Measurements from ENCODE around the gene KMT2C. TPM values are rescaled to one million over a fixed set of nuclear protein-coding genes. Genes with fewer than 3 reads are reported as not detected.

The KMT2C gene
- total and polyA plus RNA-seq, 10 donors, result 5.3 to 147 (median 107) TPM

- Histone ChIP-seq H3K27ac (no peak overlapping the region), H3K36me3 (peaks cover 2 to 12% (median 5%) of the 10 kb centered on the region in 6 donors), H3K27me3 (replicated peaks in 1 of 7) (no peaks in the 10 kb centered on the region), H3K4me1 (peaks cover 0 to 89% (median 26%) of the 10 kb centered on the region in 6 donors), H3K4me3 (no peak overlapping the region), H3K9me3 (peaks cover 0 to 7% (median 0%) of the 10 kb centered on the region in 8 donors)
- TF ChIP-seq POLR2AphosphoS5 (IDR thresholded peaks at IDR 0.05) (no peak), POLR2A (IDR thresholded peaks at IDR 0.05) (no peak), CTCF (IDR thresholded peaks at IDR 0.05 in 8 of 11, conservative IDR thresholded peaks at IDR 0.05 in 3 of 11) (no peak)
- no peak for DNase-seq
- WGBS, 5 donors, result 92 to 98% (median 95%) methylated on average over 6 of the region's 6 CpGs
- intact Hi-C loops (cut with DNase I; ENCODE audit: low total_unique reads), result no loop called here
Observed at GRCh38 chr7:152365982-152366603, 69.7 kb downstream of the KMT2C start.

DNA sequence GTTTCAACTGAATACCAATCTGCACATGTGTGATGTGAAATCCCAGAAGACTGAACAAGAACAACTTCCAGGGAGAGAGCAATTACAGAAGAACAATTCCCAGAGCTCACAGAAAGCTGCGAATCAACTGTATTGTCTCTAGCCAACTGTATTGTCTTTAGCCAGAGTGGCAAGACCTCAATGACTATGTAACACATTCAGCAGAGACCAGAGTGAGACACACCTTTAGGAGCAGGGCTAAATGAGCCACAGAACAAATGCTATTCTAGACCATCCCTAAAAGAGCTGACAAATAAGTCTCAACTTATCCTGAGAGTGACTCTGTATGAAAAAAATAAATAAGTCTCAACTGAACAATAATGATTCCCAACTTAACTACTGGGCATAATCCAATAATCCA lies 72.0 kb downstream of the KMT2C start:
- Histone ChIP-seq H3K4me1 (peaks cover 0 to 89% (median 20%) of the 10 kb centered on the region in 6 donors), H3K27me3 (replicated peaks in 1 of 7) (no peaks in the 10 kb centered on the region), H3K27ac (no peak overlapping the region), H3K36me3 (peaks cover 2 to 12% (median 5%) of the 10 kb centered on the region in 6 donors), H3K4me3 (no peak overlapping the region), H3K9me3 (peaks cover 0 to 7% (median 0%) of the 10 kb centered on the region in 8 donors)
- 84 to 87% (median 86%) methylated on average over 1 of the region's 1 CpG for WGBS, 5 donors
- TF ChIP-seq POLR2AphosphoS5 (IDR thresholded peaks at IDR 0.05), result no peak
- no peak for TF ChIP-seq CTCF (IDR thresholded peaks at IDR 0.05 in 8 of 11, conservative IDR thresholded peaks at IDR 0.05 in 3 of 11)
- TF ChIP-seq POLR2A (IDR thresholded peaks at IDR 0.05), result no peak
- intact Hi-C loops (cut with DNase I; ENCODE audit: low total_unique reads), result no loop called here
- no peak for DNase-seq

DNA sequence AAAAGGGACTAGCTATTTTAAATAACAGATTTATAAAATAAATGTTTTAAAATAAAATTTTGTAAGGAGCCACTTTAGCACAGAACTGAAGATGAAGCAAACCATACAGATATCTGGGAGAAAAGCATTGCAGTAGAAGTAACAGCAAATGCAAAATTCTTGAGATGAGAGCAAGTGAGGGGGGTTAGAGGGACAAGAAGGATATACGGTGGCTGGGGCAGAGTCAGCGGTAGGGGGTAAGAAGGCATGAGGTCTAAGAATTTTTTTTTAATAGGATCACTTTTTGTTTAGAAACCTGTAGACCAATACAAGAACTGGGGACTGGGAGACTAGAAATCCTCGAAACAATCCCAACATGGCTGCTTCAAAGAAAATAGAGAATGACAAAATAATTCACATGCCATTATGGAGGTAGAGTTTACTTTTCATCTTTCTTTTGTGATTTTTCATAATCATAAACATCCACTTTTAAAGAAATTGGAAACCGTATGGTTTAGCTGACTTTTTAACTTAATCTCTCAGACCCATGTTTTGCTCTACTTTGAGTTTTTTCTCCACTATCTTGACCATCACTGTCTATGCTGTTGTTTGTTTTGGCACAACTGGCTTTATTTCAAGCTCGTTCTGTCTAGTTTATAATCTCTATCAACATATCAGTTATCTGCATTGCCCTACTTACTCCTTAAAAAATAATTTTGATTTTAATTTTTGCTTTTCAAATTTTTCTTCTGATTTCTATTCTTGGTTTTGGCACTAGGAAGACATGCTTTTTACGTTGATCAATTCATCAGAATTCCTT lies 73.5 kb downstream of the KMT2C start:
- intact Hi-C loops (cut with DNase I; ENCODE audit: low total_unique reads), result no loop called here
- DNase-seq, result no peak
- Histone ChIP-seq H3K27me3 (replicated peaks in 1 of 7) (no peaks in the 10 kb centered on the region), H3K4me1 (peaks cover 0 to 88% (median 20%) of the 10 kb centered on the region in 6 donors), H3K4me3 (no peak overlapping the region), H3K27ac (no peak overlapping the region), H3K9me3 (peaks cover 0 to 7% (median 0%) of the 10 kb centered on the region in 8 donors), H3K36me3 (peaks cover 2 to 20% (median 5%) of the 10 kb centered on the region in 6 donors)
- no peak for TF ChIP-seq CTCF (IDR thresholded peaks at IDR 0.05 in 8 of 11, conservative IDR thresholded peaks at IDR 0.05 in 3 of 11)
- TF ChIP-seq POLR2AphosphoS5 (IDR thresholded peaks at IDR 0.05), result no peak
- TF ChIP-seq POLR2A (IDR thresholded peaks at IDR 0.05), result no peak
- WGBS, 5 donors, result 79 to 92% (median 87%) methylated on average over 6 of the region's 6 CpGs

GRCh38 chr7:152355474-152356057 lies 80.2 kb downstream of the KMT2C start:
- 42 to 91% (median 69%) methylated on average over 2 of the region's 2 CpGs for WGBS, 5 donors
- Histone ChIP-seq H3K4me1 (peaks cover 0 to 48% (median 2%) of the 10 kb centered on the region in 6 donors), H3K27ac (no peak overlapping the region), H3K36me3 (peaks cover 0 to 68% (median 15%) of the 10 kb centered on the region in 6 donors), H3K4me3 (no peak overlapping the region), H3K9me3 (peaks cover 0 to 12% (median 3%) of the 10 kb centered on the region in 8 donors), H3K27me3 (replicated peaks in 1 of 7) (no peaks in the 10 kb centered on the region)
- DNase-seq, result no peak
- intact Hi-C loops (cut with DNase I; ENCODE audit: low total_unique reads), result no loop called here
- TF ChIP-seq CTCF (IDR thresholded peaks at IDR 0.05 in 8 of 11, conservative IDR thresholded peaks at IDR 0.05 in 3 of 11), result no peak
- TF ChIP-seq POLR2AphosphoS5 (IDR thresholded peaks at IDR 0.05), result no peak
- TF ChIP-seq POLR2A (IDR thresholded peaks at IDR 0.05), result no peak
